Measurements from ENCODE around the gene ANKRD34B. TPM values are rescaled to one million over a fixed set of nuclear protein-coding genes. Genes with fewer than 3 reads are reported as not detected.

ANKRD34B gene
- total RNA-seq, 2 experiments from 2014 or later, result 0.10 TPM; not detected in 1

- intact Hi-C loops (cut with micrococcal nuclease), result no loop called here
- H3K4me1 Mint-ChIP-seq (ENCODE audit: low read depth), result peaks cover 3% of the 10 kb centered on the region
- H3K27me3 Mint-ChIP-seq (ENCODE audit: low read depth), result peaks cover 29% of the 10 kb centered on the region
- no peak overlapping the region for H3K4me3 Mint-ChIP-seq
- CTCF ChIA-PET, result no interaction called here
- no peak for DNase-seq
- no peak overlapping the region for H3K27ac Mint-ChIP-seq
- no peaks in the 10 kb centered on the region for H3K36me3 Mint-ChIP-seq (ENCODE audit: low read depth)
- no peaks in the 10 kb centered on the region for H3K9me3 Mint-ChIP-seq
Observed at GRCh38 chr5:80565330-80565729, 4.8 kb downstream of the ANKRD34B start.

GRCh38 chr5:80559244-80559643 is 10.8 kb downstream of the ANKRD34B start:
- H3K4me1 Mint-ChIP-seq (ENCODE audit: low read depth), result no peaks in the 10 kb centered on the region
- CTCF ChIA-PET, result interaction anchor here (1.4 kb wide), 1 partner anchor 29 kb away, joined by 4 read pairs; no protein-coding TSS in a partner anchor
- peaks cover 19% of the 10 kb centered on the region for H3K27me3 Mint-ChIP-seq (ENCODE audit: low read depth)
- H3K36me3 Mint-ChIP-seq (ENCODE audit: low read depth), result no peaks in the 10 kb centered on the region
- intact Hi-C loops (cut with micrococcal nuclease), result no loop called here
- no peaks in the 10 kb centered on the region for H3K9me3 Mint-ChIP-seq
- no peak overlapping the region for H3K27ac Mint-ChIP-seq
- H3K4me3 Mint-ChIP-seq, result no peak overlapping the region
- no peak for DNase-seq

- CTCF ChIA-PET, result no interaction called here
- H3K9me3 Mint-ChIP-seq, result no peaks in the 10 kb centered on the region
- intact Hi-C loops (cut with micrococcal nuclease), result no loop called here
- peaks cover 20% of the 10 kb centered on the region for H3K27me3 Mint-ChIP-seq (ENCODE audit: low read depth)
- H3K4me3 Mint-ChIP-seq, result no peak overlapping the region
- no peaks in the 10 kb centered on the region for H3K36me3 Mint-ChIP-seq (ENCODE audit: low read depth)
- no peaks in the 10 kb centered on the region for H3K4me1 Mint-ChIP-seq (ENCODE audit: low read depth)
- DNase-seq, result no peak
- no peak overlapping the region for H3K27ac Mint-ChIP-seq
Observed at GRCh38 chr5:80555099-80555498, 15.0 kb downstream of the ANKRD34B start.

- CTCF ChIA-PET, result no interaction called here
- intact Hi-C loops (cut with micrococcal nuclease), result no loop called here
- Mint-ChIP-seq H3K36me3 (ENCODE audit: low read depth) (no peaks in the 10 kb centered on the region), H3K27me3 (ENCODE audit: low read depth) (peaks cover 21% of the 10 kb centered on the region), H3K4me1 (ENCODE audit: low read depth) (no peaks in the 10 kb centered on the region), H3K9me3 (no peaks in the 10 kb centered on the region), H3K27ac (no peak overlapping the region), H3K4me3 (no peak overlapping the region)
- DNase-seq, result no peak
Observed at GRCh38 chr5:80554646-80555045, 15.4 kb downstream of the ANKRD34B start.

- Mint-ChIP-seq H3K4me3 (no peak overlapping the region), H3K27ac (no peak overlapping the region), H3K4me1 (ENCODE audit: low read depth) (peaks cover 11% of the 10 kb centered on the region), H3K9me3 (peaks cover under 1% of the 10 kb centered on the region), H3K27me3 (ENCODE audit: low read depth) (no peaks in the 10 kb centered on the region), H3K36me3 (ENCODE audit: low read depth) (no peaks in the 10 kb centered on the region)
- intact Hi-C loops (cut with micrococcal nuclease), result no loop called here
- DNase-seq, result no peak
- CTCF ChIA-PET, result no interaction called here
Observed at GRCh38 chr5:80541392-80541791, 28.7 kb downstream of the ANKRD34B start.

- DNase-seq, result no peak
- intact Hi-C loops (cut with micrococcal nuclease), result no loop called here
- Mint-ChIP-seq H3K4me3 (no peak overlapping the region), H3K4me1 (ENCODE audit: low read depth) (peaks cover 11% of the 10 kb centered on the region), H3K27ac (no peak overlapping the region), H3K36me3 (ENCODE audit: low read depth) (no peaks in the 10 kb centered on the region), H3K27me3 (ENCODE audit: low read depth) (no peaks in the 10 kb centered on the region), H3K9me3 (peaks cover 2% of the 10 kb centered on the region)
- CTCF ChIA-PET, result no interaction called here
Observed at GRCh38 chr5:80540691-80541090, 29.4 kb downstream of the ANKRD34B start.

GRCh38 chr5:80516826-80517225 is 53.3 kb downstream of the ANKRD34B start:
- Mint-ChIP-seq H3K4me1 (ENCODE audit: low read depth) (no peaks in the 10 kb centered on the region), H3K27me3 (ENCODE audit: low read depth) (no peaks in the 10 kb centered on the region), H3K9me3 (no peaks in the 10 kb centered on the region), H3K4me3 (no peak overlapping the region), H3K27ac (no peak overlapping the region), H3K36me3 (ENCODE audit: low read depth) (no peaks in the 10 kb centered on the region)
- intact Hi-C loops (cut with micrococcal nuclease), result no loop called here
- DNase-seq, result peak; percentile 13
- CTCF ChIA-PET, result no interaction called here

GRCh38 chr5:80509362-80509761 is 60.7 kb downstream of the ANKRD34B start:
- H3K27me3 Mint-ChIP-seq (ENCODE audit: low read depth), result no peaks in the 10 kb centered on the region
- intact Hi-C loops (cut with micrococcal nuclease), result no loop called here
- H3K9me3 Mint-ChIP-seq, result no peaks in the 10 kb centered on the region
- no peak overlapping the region for H3K4me3 Mint-ChIP-seq
- H3K27ac Mint-ChIP-seq, result no peak overlapping the region
- H3K36me3 Mint-ChIP-seq (ENCODE audit: low read depth), result no peaks in the 10 kb centered on the region
- CTCF ChIA-PET, result interaction anchor here (0.6 kb wide), 1 partner anchor 145 kb away, joined by 3 read pairs; no protein-coding TSS in a partner anchor
- DNase-seq, result no peak
- H3K4me1 Mint-ChIP-seq (ENCODE audit: low read depth), result no peaks in the 10 kb centered on the region

GRCh38 chr5:80508844-80509243 is 61.2 kb downstream of the ANKRD34B start:
- no peak for DNase-seq
- Mint-ChIP-seq H3K4me1 (ENCODE audit: low read depth) (no peaks in the 10 kb centered on the region), H3K9me3 (no peaks in the 10 kb centered on the region), H3K4me3 (no peak overlapping the region), H3K27me3 (ENCODE audit: low read depth) (no peaks in the 10 kb centered on the region), H3K27ac (no peak overlapping the region), H3K36me3 (ENCODE audit: low read depth) (no peaks in the 10 kb centered on the region)
- CTCF ChIA-PET, result interaction anchor here (0.6 kb wide), 1 partner anchor 25 kb away, joined by 4 read pairs; no protein-coding TSS in a partner anchor
- intact Hi-C loops (cut with micrococcal nuclease), result no loop called here

- intact Hi-C loops (cut with micrococcal nuclease), result no loop called here
- DNase-seq, result no peak
- H3K27ac Mint-ChIP-seq, result no peak overlapping the region
- CTCF ChIA-PET, result interaction anchor here (0.5 to 1.5 kb wide), 3 partner anchors 27 to 107 kb away, joined by 3 to 4 read pairs (median 3); no protein-coding TSS in a partner anchor
- no peaks in the 10 kb centered on the region for H3K9me3 Mint-ChIP-seq
- H3K4me3 Mint-ChIP-seq, result no peak overlapping the region
- peaks cover 3% of the 10 kb centered on the region for H3K4me1 Mint-ChIP-seq (ENCODE audit: low read depth)
- H3K27me3 Mint-ChIP-seq (ENCODE audit: low read depth), result no peaks in the 10 kb centered on the region
- no peaks in the 10 kb centered on the region for H3K36me3 Mint-ChIP-seq (ENCODE audit: low read depth)
Observed at GRCh38 chr5:80507663-80508062, 62.4 kb downstream of the ANKRD34B start.

Other genes with a start within 250 kb of the ANKRD34B start
- 10 to 100 TPM in 1 of 2 experiments, 1 to 10 TPM in 1; 8.0 to 10.3 TPM for gene ZFYVE16, start 162.2 kb downstream of the ANKRD34B start, total RNA-seq
- gene FAM151B, start 82.2 kb downstream of the ANKRD34B start, total RNA-seq, result under 1 TPM; 0.15 to 0.36 TPM
- 10 to 100 TPM; 25.1 to 25.8 TPM for gene MSH3, start 84.4 kb upstream of the ANKRD34B start, total RNA-seq
- gene DHFR, start 84.7 kb upstream of the ANKRD34B start, total RNA-seq, result 100 to 1,000 TPM; 107 to 112 TPM

All from activated naive CD4-positive, alpha-beta T cell treated with anti-CD3 and anti-CD28 coated beads for 36 hours (primary cell).